PC-3 (cell line): ENCODE measurements around the gene THSD1.

Experiments used
- EZH2 ChIP-seq: fragments of 300-600 bp; sonication (generic); IDR thresholded peaks from one replicate; pipeline ENCODE4 v1.6.1; 2017; ENCODE audit warnings: antibody characterized with exemption, mild to moderate bottlenecking, low read length; ENCODE audit not compliant: unreplicated experiment
- TF ChIP-seq, protein P1 (sequence below): fragments of 300-600 bp; sonication (generic); conservative IDR thresholded peaks from 2 replicates; pipeline ENCODE4 v1.5.1; 2017; ENCODE audit warnings: antibody characterized with exemption, low read depth, mild to moderate bottlenecking, low read length

DNA sequence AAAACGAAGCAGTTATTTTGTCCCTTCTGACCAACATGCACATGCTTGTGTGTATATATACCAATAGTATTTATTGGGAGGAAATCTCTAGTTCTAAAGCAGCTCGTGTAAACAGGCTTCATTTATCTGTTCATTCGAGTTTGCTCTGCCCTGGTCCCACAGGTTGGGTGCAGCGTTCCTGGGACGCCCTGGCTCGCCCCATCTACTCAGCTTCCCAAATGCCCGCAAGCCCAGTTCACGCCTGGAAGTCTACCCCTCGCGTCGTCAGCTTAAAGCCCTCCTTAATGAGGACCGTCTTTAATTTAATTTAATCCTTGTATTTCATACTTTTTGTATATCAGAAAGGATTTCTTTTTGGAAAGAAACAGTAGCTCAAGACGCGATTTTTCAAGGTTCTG lies 604 bp downstream of the THSD1 start:
- TF ChIP-seq, protein P1, sequence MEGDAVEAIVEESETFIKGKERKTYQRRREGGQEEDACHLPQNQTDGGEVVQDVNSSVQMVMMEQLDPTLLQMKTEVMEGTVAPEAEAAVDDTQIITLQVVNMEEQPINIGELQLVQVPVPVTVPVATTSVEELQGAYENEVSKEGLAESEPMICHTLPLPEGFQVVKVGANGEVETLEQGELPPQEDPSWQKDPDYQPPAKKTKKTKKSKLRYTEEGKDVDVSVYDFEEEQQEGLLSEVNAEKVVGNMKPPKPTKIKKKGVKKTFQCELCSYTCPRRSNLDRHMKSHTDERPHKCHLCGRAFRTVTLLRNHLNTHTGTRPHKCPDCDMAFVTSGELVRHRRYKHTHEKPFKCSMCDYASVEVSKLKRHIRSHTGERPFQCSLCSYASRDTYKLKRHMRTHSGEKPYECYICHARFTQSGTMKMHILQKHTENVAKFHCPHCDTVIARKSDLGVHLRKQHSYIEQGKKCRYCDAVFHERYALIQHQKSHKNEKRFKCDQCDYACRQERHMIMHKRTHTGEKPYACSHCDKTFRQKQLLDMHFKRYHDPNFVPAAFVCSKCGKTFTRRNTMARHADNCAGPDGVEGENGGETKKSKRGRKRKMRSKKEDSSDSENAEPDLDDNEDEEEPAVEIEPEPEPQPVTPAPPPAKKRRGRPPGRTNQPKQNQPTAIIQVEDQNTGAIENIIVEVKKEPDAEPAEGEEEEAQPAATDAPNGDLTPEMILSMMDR = no peak
- no peak for TF ChIP-seq EZH2
